Ectodermal cell (in vitro differentiated cells): ENCODE results near the gene TMEM203.

ENCODE experiments used
- H3K27ac ChIP-seq: 2 replicates; pipeline ENCODE4 v1.7.0; 2013; ENCODE audit warnings: mild to moderate bottlenecking, low read depth, low read length; ENCODE audit not compliant: insufficient read depth, poor library complexity, severe bottlenecking
- H3K27me3 ChIP-seq: 2 replicates; pipeline ENCODE4 v1.7.0; 2013; ENCODE audit warnings: mild to moderate bottlenecking, low read length; ENCODE audit not compliant: insufficient read depth, control insufficient read depth, poor library complexity, severe bottlenecking
- H3K36me3 ChIP-seq: one replicate; pipeline ENCODE4 v1.7.0; 2013; ENCODE audit warnings: low read length; ENCODE audit not compliant: control insufficient read depth, insufficient read depth
- H3K4me1 ChIP-seq: one replicate; pipeline ENCODE4 v1.7.0; 2013; ENCODE audit warnings: low read length; ENCODE audit not compliant: control insufficient read depth, insufficient read depth
- H3K4me3 ChIP-seq: 2 replicates; pipeline ENCODE4 v1.7.0; 2013; ENCODE audit warnings: low read depth, low read length, control low read depth; ENCODE audit not compliant: insufficient read depth
- H3K9me3 ChIP-seq: 2 replicates; pipeline ENCODE4 v1.7.0; 2013; ENCODE audit warnings: mild to moderate bottlenecking, low read length, moderate library complexity; ENCODE audit not compliant: control insufficient read depth
- WGBS, 2 experiments: methylation state at CpG; one replicate each; pipeline ENCODE4 v1.1.7; 2013; ENCODE audit warnings: missing lambda C conversion rate in 2 of 2; 5-methylcytosine and 5-hydroxymethylcytosine counted together

The TMEM203 gene

GRCh38 chr9:137198902-137199283, 6.6 kb downstream of the TMEM203 start:
- Histone ChIP-seq H3K9me3 (no peaks in the 10 kb centered on the region), H3K4me1 (peaks cover 25% of the 10 kb centered on the region), H3K27me3 (peaks cover 12% of the 10 kb centered on the region), H3K4me3 (peak overlapping the region; percentile 30), H3K27ac (no peak overlapping the region), H3K36me3 (no peaks in the 10 kb centered on the region)
- WGBS, 2 experiments = 78 to 81% methylated on average over 11 of the region's 11 CpGs

- 89 to 90% methylated on average over 19 of the region's 19 CpGs for WGBS, 2 experiments
- H3K27ac ChIP-seq = no peak overlapping the region
- H3K36me3 ChIP-seq = no peaks in the 10 kb centered on the region
- H3K9me3 ChIP-seq = no peaks in the 10 kb centered on the region
- no peak overlapping the region for H3K4me3 ChIP-seq
- peaks cover 12% of the 10 kb centered on the region for H3K27me3 ChIP-seq
- H3K4me1 ChIP-seq = peaks cover 25% of the 10 kb centered on the region
Measured at GRCh38 chr9:137198051-137198901, 7.2 kb downstream of the TMEM203 start.

- Histone ChIP-seq H3K9me3 (no peaks in the 10 kb centered on the region), H3K27ac (no peak overlapping the region), H3K36me3 (no peaks in the 10 kb centered on the region), H3K27me3 (peaks cover 12% of the 10 kb centered on the region), H3K4me1 (peaks cover 17% of the 10 kb centered on the region), H3K4me3 (no peak overlapping the region)
- WGBS, 2 experiments = 94% methylated on average over 21 of the region's 21 CpGs
Measured at GRCh38 chr9:137195525-137196220, 9.8 kb downstream of the TMEM203 start.

DNA sequence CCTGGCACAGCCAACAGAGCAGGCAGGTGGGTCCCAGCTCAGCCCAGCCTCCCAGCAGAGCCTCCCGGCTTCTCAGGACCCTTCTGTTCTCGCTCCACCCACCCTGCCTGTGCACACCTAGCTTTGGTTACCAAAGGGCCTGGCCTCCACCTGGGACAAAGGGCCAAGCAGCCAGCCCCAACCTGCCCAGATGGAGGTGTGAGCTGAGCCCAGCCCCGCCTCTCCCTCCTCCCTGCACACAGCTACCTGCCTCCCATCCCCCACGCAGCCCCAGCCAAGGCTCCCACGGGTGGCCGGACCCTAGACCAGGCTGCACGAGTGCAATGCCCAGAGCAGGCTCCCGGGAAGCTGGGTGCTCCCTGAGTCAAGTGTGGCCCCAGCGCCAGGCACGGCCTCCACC, 10.5 kb downstream of the TMEM203 start:
- H3K9me3 ChIP-seq = no peaks in the 10 kb centered on the region
- peaks cover 17% of the 10 kb centered on the region for H3K4me1 ChIP-seq
- H3K4me3 ChIP-seq = no peak overlapping the region
- H3K27ac ChIP-seq = no peak overlapping the region
- 87 to 89% methylated on average over 10 of the region's 10 CpGs for WGBS, 2 experiments
- peaks cover 11% of the 10 kb centered on the region for H3K27me3 ChIP-seq
- H3K36me3 ChIP-seq = no peaks in the 10 kb centered on the region

GRCh38 chr9:137194388-137194787, 11.1 kb downstream of the TMEM203 start:
- no peaks in the 10 kb centered on the region for H3K9me3 ChIP-seq
- H3K27ac ChIP-seq = no peak overlapping the region
- H3K27me3 ChIP-seq = peaks cover 6% of the 10 kb centered on the region
- peaks cover 21% of the 10 kb centered on the region for H3K4me1 ChIP-seq
- 82 to 84% methylated on average over 16 of the region's 16 CpGs for WGBS, 2 experiments
- no peaks in the 10 kb centered on the region for H3K36me3 ChIP-seq
- no peak overlapping the region for H3K4me3 ChIP-seq

GRCh38 chr9:137193771-137194170, 11.7 kb downstream of the TMEM203 start:
- H3K4me1 ChIP-seq = peaks cover 16% of the 10 kb centered on the region
- H3K27me3 ChIP-seq = no peaks in the 10 kb centered on the region
- whole genome bisulfite sequencing, 2 experiments = 90 to 91% methylated on average over 14 of the region's 14 CpGs

DNA sequence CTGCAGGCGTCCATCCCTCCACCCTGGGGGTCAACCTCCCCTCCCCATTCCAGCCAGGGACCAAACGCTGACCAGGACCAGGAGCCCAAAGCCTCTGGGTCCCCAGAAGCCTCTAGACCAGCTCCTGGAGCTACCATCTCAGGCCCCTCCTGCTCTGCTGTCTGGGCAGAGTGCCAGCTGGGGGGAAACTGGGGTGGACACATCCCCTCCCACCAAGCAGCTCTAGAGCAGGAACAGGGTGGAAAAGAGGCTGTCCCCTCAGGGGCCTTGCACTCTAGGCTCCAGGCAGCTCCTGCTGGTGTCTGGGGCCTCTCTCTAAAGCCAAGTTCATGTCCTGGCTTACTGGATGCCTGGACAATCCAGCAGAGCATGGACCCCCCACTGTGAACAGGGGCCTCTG, 12.6 kb downstream of the TMEM203 start:
- H3K27me3 ChIP-seq = no peaks in the 10 kb centered on the region
- no peak overlapping the region for H3K4me3 ChIP-seq
- 83 to 86% methylated on average over 2 of the region's 2 CpGs for WGBS, 2 experiments
- H3K27ac ChIP-seq = no peak overlapping the region
- H3K36me3 ChIP-seq = no peaks in the 10 kb centered on the region
- H3K9me3 ChIP-seq = no peaks in the 10 kb centered on the region
- peaks cover 13% of the 10 kb centered on the region for H3K4me1 ChIP-seq

More at GRCh38 chr9:137193771-137194170, 11.7 kb downstream of the TMEM203 start:
- Histone ChIP-seq H3K36me3 (no peaks in the 10 kb centered on the region), H3K27ac (no peak overlapping the region), H3K4me3 (no peak overlapping the region), H3K9me3 (no peaks in the 10 kb centered on the region)

- Histone ChIP-seq H3K27ac (no peak overlapping the region), H3K36me3 (no peaks in the 10 kb centered on the region)
- WGBS, 2 experiments = 93% methylated on average over 10 of the region's 10 CpGs
Measured at GRCh38 chr9:137192448-137192780, 13.0 kb downstream of the TMEM203 start.

GRCh38 chr9:137191691-137192447, 13.6 kb downstream of the TMEM203 start:
- no peaks in the 10 kb centered on the region for H3K27me3 ChIP-seq
- no peak overlapping the region for H3K4me3 ChIP-seq
- H3K36me3 ChIP-seq = no peaks in the 10 kb centered on the region
- H3K9me3 ChIP-seq = no peaks in the 10 kb centered on the region
- WGBS, 2 experiments = 94% methylated on average over 22 of the region's 22 CpGs
- H3K4me1 ChIP-seq = peaks cover 18% of the 10 kb centered on the region
- H3K27ac ChIP-seq = no peak overlapping the region

More at GRCh38 chr9:137192448-137192780, 13.0 kb downstream of the TMEM203 start:
- Histone ChIP-seq H3K4me1 (peaks cover 13% of the 10 kb centered on the region), H3K27me3 (no peaks in the 10 kb centered on the region), H3K4me3 (no peak overlapping the region), H3K9me3 (no peaks in the 10 kb centered on the region)

GRCh38 chr9:137191245-137191644, 14.2 kb downstream of the TMEM203 start:
- no peaks in the 10 kb centered on the region for H3K36me3 ChIP-seq
- WGBS, 2 experiments = 89 to 90% methylated on average over 3 of the region's 3 CpGs

More at GRCh38 chr9:137191245-137191644, 14.2 kb downstream of the TMEM203 start:
- no peak overlapping the region for H3K4me3 ChIP-seq
- H3K27ac ChIP-seq = no peak overlapping the region
- no peaks in the 10 kb centered on the region for H3K27me3 ChIP-seq
- H3K4me1 ChIP-seq = peaks cover 18% of the 10 kb centered on the region
- H3K9me3 ChIP-seq = no peaks in the 10 kb centered on the region
